Transverse colon (tissue), 4 donors: ENCODE results near the gene NKPD1.

Source experiments
- CTCF ChIP-seq, 5 experiments: fragments of 200-600 bp in 3 of 5; fragments of 450-650 bp in 2 of 5; sonication (generic) in 3 of 5; IDR thresholded peaks; 1 replicate in 2 of 5; 2 replicates in 3 of 5; pipeline ENCODE4 v1.5.1; 2016 to 2017; ENCODE audit warnings: antibody characterized with exemption in 5 of 5, inconsistent platforms in 3 of 5, mild to moderate bottlenecking in 2 of 5, moderate library complexity in 1 of 5
- POLR2A ChIP-seq: fragments of 450-650 bp; IDR thresholded peaks from one replicate; pipeline ENCODE4 v1.6.1; 2016; ENCODE audit warnings: antibody characterized with exemption, mild to moderate bottlenecking, moderate library complexity
- POLR2AphosphoS5 ChIP-seq, 3 donors: sonication (generic); formaldehyde crosslinking; IDR thresholded peaks; one replicate each; pipeline ENCODE4 v1.6.1; 2016; ENCODE audit warnings: antibody characterized with exemption in 3 of 3

- TF ChIP-seq CTCF (IDR thresholded peaks at IDR 0.05) (no peak), POLR2A (no peak), POLR2AphosphoS5 (IDR thresholded peaks at IDR 0.05) (no peak)
These were observed 43.1 kb downstream of the NKPD1 start for GRCh38 chr19:45117671-45118070.
